H1 (cell line): Measurements from ENCODE around the gene CADPS. TPM values are rescaled to one million over a fixed set of nuclear protein-coding genes. Genes with fewer than 3 reads are reported as not detected.

Experiments
- CTCF ChIA-PET: fragments of 300-600 bp; sonication (Branson Sonifier 250); formaldehyde crosslinking; loops from one replicate; lab custom pipeline; 2021; ENCODE audit not compliant: partially characterized antibody; lab: Charles Lee
- POLR2A ChIA-PET: fragments of 300-600 bp; sonication (Branson Sonifier 250); formaldehyde crosslinking; loops from one replicate; lab custom pipeline; 2021; ENCODE audit warnings: inconsistent platforms; ENCODE audit not compliant: partially characterized antibody; lab: Charles Lee
- DNase-seq, 2 experiments: peaks; one replicate each; pipeline versions ENCODE4 v3.0.0 to v3.0.0-alpha.2; 2010 to 2022; ENCODE audit warnings: low spot score in 2 of 2, low read depth in 1 of 2, mixed read lengths in 1 of 2
- FAIRE-seq: peaks from 2 replicates; lab custom pipeline; 2011; peaks lifted over from hg19 to GRCh38; lab: Jason Lieb, UNC
- H2AFZ ChIP-seq: 2 replicates; pipeline ENCODE4 v1.8.1; 2012; ENCODE audit warnings: low read length, inconsistent platforms
- H2AK5ac ChIP-seq: 2 replicates; pipeline ENCODE4 v1.6.1; 2013; ENCODE audit warnings: low read depth, low read length
- H2BK120ac ChIP-seq: replicated peaks from 2 replicates; pipeline ENCODE3; 2013; ENCODE audit warnings: low read depth, low read length, inconsistent platforms
- H2BK12ac ChIP-seq: 2 replicates; pipeline ENCODE4 v1.6.1; 2013; ENCODE audit warnings: low read depth, low read length
- H2BK15ac ChIP-seq: 2 replicates; pipeline ENCODE4 v1.6.1; 2013; ENCODE audit warnings: low read length
- H2BK20ac ChIP-seq: 2 replicates; pipeline ENCODE4 v1.6.1; 2013; ENCODE audit warnings: low read length
- H2BK5ac ChIP-seq: 2 replicates; pipeline ENCODE4 v1.6.1; 2013; ENCODE audit warnings: low read depth, low read length
- H3K14ac ChIP-seq: 2 replicates; pipeline ENCODE4 v1.6.1; 2013; ENCODE audit warnings: inconsistent platforms; ENCODE audit not compliant: insufficient read length
- H3K18ac ChIP-seq: 2 replicates; pipeline ENCODE4 v1.6.1; 2013; ENCODE audit warnings: low read length; ENCODE audit errors: extremely low read depth
- H3K23ac ChIP-seq: 2 replicates; pipeline ENCODE4 v1.6.1; 2013; ENCODE audit warnings: inconsistent platforms; ENCODE audit not compliant: insufficient read length
- H3K23me2 ChIP-seq: 2 replicates; pipeline ENCODE4 v1.6.1; 2013; ENCODE audit warnings: low read depth, low read length
- H3K27ac ChIP-seq: 2 replicates; pipeline ENCODE4 v1.6.1; 2011; ENCODE audit warnings: low read depth, low read length, inconsistent platforms
- H3K27me3 ChIP-seq, 4 experiments: replicated peaks in 1 of 4; 1 replicate in 1 of 4; 2 replicates in 3 of 4; pipeline versions ENCODE4 v1.6.1 to v1.8.1; 2011 to 2013; ENCODE audit warnings: low read length in 3 of 4, mild to moderate bottlenecking in 3 of 4, inconsistent platforms in 2 of 4, mixed read lengths in 2 of 4, moderate library complexity in 1 of 4; ENCODE audit not compliant: control insufficient read depth in 3 of 4, insufficient read depth in 3 of 4; ENCODE audit errors: extremely low read depth in 1 of 4
- H3K36me3 ChIP-seq, 4 experiments: 2 replicates each; pipeline versions ENCODE4 v1.6.1 to v1.8.1; 2011 to 2013; ENCODE audit warnings: mild to moderate bottlenecking in 4 of 4, low read length in 3 of 4, moderate library complexity in 2 of 4, control low read depth in 1 of 4, inconsistent platforms in 1 of 4; ENCODE audit not compliant: insufficient read depth in 4 of 4, control insufficient read depth in 2 of 4
- H3K4ac ChIP-seq: replicated peaks from 2 replicates; pipeline ENCODE3; 2013; ENCODE audit warnings: low read length, low read depth, mixed read lengths, inconsistent platforms; ENCODE audit not compliant: insufficient read length
- H3K4me1 ChIP-seq, 4 experiments: replicated peaks in 1 of 4; 1 replicate in 1 of 4; 2 replicates in 3 of 4; pipeline versions ENCODE4 v1.6.1 to v1.8.1; 2011 to 2013; ENCODE audit warnings: low read length in 3 of 4, inconsistent platforms in 2 of 4, mixed read lengths in 1 of 4; ENCODE audit not compliant: insufficient read depth in 4 of 4, control insufficient read depth in 3 of 4
- H3K4me2 ChIP-seq, 2 experiments: 2 replicates each; pipeline versions ENCODE4 v1.6.1 to v1.8.1; 2011 to 2013; ENCODE audit warnings: low read depth in 2 of 2, low read length in 2 of 2, control low read depth in 1 of 2, inconsistent platforms in 1 of 2, mild to moderate bottlenecking in 1 of 2; ENCODE audit not compliant: insufficient read depth in 1 of 2
- H3K4me3 ChIP-seq, 4 experiments: fragments of 200-600, 300-600 bp in 1 of 4; sonication (generic), shearing (Covaris generic), sonication (Bioruptor Twin) in 1 of 4; 2 replicates each; pipeline versions ENCODE4 v1.5.1 to v1.8.1; 2011 to 2016; ENCODE audit warnings: low read length in 4 of 4, low read depth in 3 of 4, control low read depth in 2 of 4, inconsistent platforms in 2 of 4, mild to moderate bottlenecking in 2 of 4, mixed read lengths in 1 of 4, moderate library complexity in 1 of 4; ENCODE audit not compliant: insufficient read depth in 2 of 4; ENCODE audit errors: extremely low read depth in 1 of 4
- H3K56ac ChIP-seq: replicated peaks from 2 replicates; pipeline ENCODE3; 2013; ENCODE audit warnings: low read depth, mild to moderate bottlenecking, mixed read lengths, low read length, inconsistent platforms; ENCODE audit not compliant: insufficient read length
- H3K79me1 ChIP-seq: 2 replicates; pipeline ENCODE4 v1.6.1; 2013; ENCODE audit warnings: low read depth, low read length, control low read depth
- H3K79me2 ChIP-seq, 2 experiments: 2 replicates each; pipeline versions ENCODE4 v1.6.1 to v1.8.1; 2012 to 2013; ENCODE audit warnings: low read length in 2 of 2, mild to moderate bottlenecking in 2 of 2, inconsistent platforms in 1 of 2; ENCODE audit not compliant: insufficient read depth in 2 of 2, control insufficient read depth in 1 of 2
- H3K9ac ChIP-seq, 4 experiments: replicated peaks in 1 of 4; 1 replicate in 1 of 4; 2 replicates in 3 of 4; pipeline versions ENCODE4 v1.6.1 to v1.8.1; 2011 to 2013; ENCODE audit warnings: low read depth in 3 of 4, low read length in 3 of 4, control low read depth in 2 of 4, mild to moderate bottlenecking in 2 of 4, moderate library complexity in 2 of 4, inconsistent platforms in 1 of 4; ENCODE audit errors: extremely low read depth in 1 of 4
- H3K9me3 ChIP-seq, 2 experiments: 2 replicates each; pipeline versions ENCODE4 v1.6.1 to v1.8.1; 2012 to 2013; ENCODE audit warnings: mild to moderate bottlenecking in 2 of 2, moderate library complexity in 2 of 2, control low read depth in 1 of 2, inconsistent platforms in 1 of 2, low read depth in 1 of 2, low read length in 1 of 2, mixed read lengths in 1 of 2; ENCODE audit not compliant: insufficient read depth in 2 of 2
- H4K20me1 ChIP-seq, 2 experiments: replicated peaks in 1 of 2; 2 replicates each; pipeline versions ENCODE3 to v1.8.1; 2011 to 2013; ENCODE audit warnings: inconsistent platforms in 2 of 2, low read length in 2 of 2, mild to moderate bottlenecking in 1 of 2; ENCODE audit not compliant: insufficient read depth in 2 of 2, control insufficient read depth in 1 of 2
- H4K5ac ChIP-seq: 2 replicates; pipeline ENCODE4 v1.6.1; 2013; ENCODE audit warnings: low read length, low read depth, mixed read lengths, inconsistent platforms; ENCODE audit not compliant: insufficient read length
- H4K8ac ChIP-seq: 2 replicates; pipeline ENCODE4 v1.8.0; 2013; ENCODE audit warnings: mild to moderate bottlenecking, moderate library complexity, low read length, inconsistent platforms; ENCODE audit not compliant: insufficient read depth; ENCODE audit errors: extremely low read depth
- H4K91ac ChIP-seq: replicated peaks from 2 replicates; pipeline ENCODE3; 2013; ENCODE audit warnings: low read length, mixed read lengths, inconsistent platforms; ENCODE audit not compliant: insufficient read length
- CEBPB ChIP-seq: IDR thresholded peaks from 2 replicates; pipeline ENCODE4 v1.6.1; 2012; ENCODE audit warnings: low read depth, low read length
- KDM5A ChIP-seq: fragments of 200-600 bp; IDR thresholded peaks from 2 replicates; pipeline ENCODE4 v1.7.1; 2012; ENCODE audit warnings: mild to moderate bottlenecking, low read length, inconsistent platforms, mixed read lengths
- WGBS, 2 experiments: shearing (Covaris generic) in 1 of 2; methylation state at CpG; one replicate each; pipeline versions ENCODE4 v1.1.6 to v1.1.7; 2013 to 2015; ENCODE audit warnings: low lambda C conversion rate in 2 of 2, mixed read lengths in 2 of 2, inconsistent platforms in 1 of 2, low coverage in 1 of 2, missing lambda C conversion rate in 1 of 2; ENCODE audit not compliant: insufficient replicate concordance in 2 of 2, insufficient coverage in 1 of 2, insufficient read length in 1 of 2; ENCODE audit errors: extremely low coverage in 1 of 2, missing lambda C conversion rate in 1 of 2; 5-methylcytosine and 5-hydroxymethylcytosine counted together
- polyA plus RNA-seq, 7 experiments: library from polyadenylated mRNA; depleted of rRNA in 3 of 7; stranded (reverse) in 5 of 7; unstranded in 2 of 7; fragments of >200 nt in 5 of 7; fragments of 200-250 nt in 2 of 7; gene quantifications; 1 replicate in 5 of 7; 2 replicates in 1 of 7; 4 replicates in 1 of 7; pipeline versions ENCODE4 v1.2.1 to v1.2.3, GENCODE V29; 2011 to 2013; ENCODE audit warnings: missing spikeins in 2 of 7, mixed read lengths in 2 of 7
- total RNA-seq: library from RNA; stranded (reverse); fragmentation: NEBNext Ultra II Directional; extraction: Animal tissue kit (Norgen Biotek cat#: 25700); gene quantifications from 2 replicates; pipeline ENCODE4 v1.2.1, GENCODE V29; 2021

CADPS gene
- total and polyA plus RNA-seq, 2 of the 8 experiments (the other 6 are each of a cell fraction or from before 2014, with no cell fraction given): 7.1 to 10.2 TPM

- Histone ChIP-seq H3K56ac (no peak overlapping the region), H3K9me3 (no peaks in the 10 kb centered on the region), H3K79me2 (no peaks in the 10 kb centered on the region), H3K23ac (no peak overlapping the region), H3K23me2 (no peaks in the 10 kb centered on the region), H3K4me2 (no peak overlapping the region), H2BK5ac (no peak overlapping the region), H2BK12ac (no peak overlapping the region), H3K4me1 (no peaks in the 10 kb centered on the region), H2AFZ (no peak overlapping the region), H4K5ac (no peak overlapping the region), H3K27me3 (no peaks in the 10 kb centered on the region), H4K8ac (no peak overlapping the region), H2AK5ac (no peak overlapping the region), H4K91ac (no peak overlapping the region), H3K4ac (no peak overlapping the region), H2BK15ac (no peak overlapping the region), H3K79me1 (no peaks in the 10 kb centered on the region), H3K36me3 (no peaks in the 10 kb centered on the region), H3K18ac (no peak overlapping the region), H3K14ac (no peak overlapping the region), H3K9ac (no peak overlapping the region), H2BK20ac (no peak overlapping the region), H4K20me1 (no peaks in the 10 kb centered on the region), H3K27ac (no peak overlapping the region), H3K4me3 (no peak overlapping the region), H2BK120ac (no peak overlapping the region)
- DNase-seq (no peak), FAIRE-seq (no peak)
- ChIA-PET POLR2A (no interaction called here), CTCF (interaction anchor here (1.6 to 2.0 kb wide), 2 partner anchors 17 to 33 kb away, joined by 4 to 5 read pairs; no protein-coding TSS in a partner anchor)
- 90% methylated on average over 5 of the region's 5 CpGs; no CpG with 5 or more reads in 1 of the 2 experiments for WGBS, 2 experiments
- TF ChIP-seq KDM5A (no peak), CEBPB (no peak)
Observed at GRCh38 chr3:62497156-62497555, 378.1 kb downstream of the CADPS start.
